Thyroid gland (tissue), 4 donors: ENCODE results near the gene SMNDC1.
"Not testable (repeated sequence)": the region's sequence is repeated elsewhere in the genome, so short reads cannot be mapped to it uniquely, and the experiment has no call there.

Experiments used
- CTCF ChIP-seq, 6 experiments: fragments of 200-600 bp in 3 of 6; fragments of 450-650 bp in 3 of 6; sonication (generic) in 3 of 6; IDR thresholded peaks; one replicate each; pipeline ENCODE4 v1.5.1; 2016 to 2019; ENCODE audit warnings: antibody characterized with exemption in 6 of 6, mild to moderate bottlenecking in 2 of 6, inconsistent platforms in 1 of 6, moderate library complexity in 1 of 6
- POLR2A ChIP-seq, 2 donors: fragments of 450-650 bp; IDR thresholded peaks; one replicate each; pipeline ENCODE4 v1.6.1; 2017; ENCODE audit warnings: antibody characterized with exemption in 2 of 2, mild to moderate bottlenecking in 2 of 2, moderate library complexity in 1 of 2

GRCh38 chr10:110247833-110248232, 56.9 kb downstream of the SMNDC1 start:
- not testable (repeated sequence) for TF ChIP-seq POLR2A, CTCF (IDR thresholded peaks at IDR 0.05)
